PC-3 (cell line): Measurements from ENCODE around the gene STARD10. TPM values are rescaled to one million over a fixed set of nuclear protein-coding genes. Genes with fewer than 3 reads are reported as not detected.

Source experiments
- ATAC-seq: fragments of 200-7000 bp; cut with Tn5 transposase; 2 replicates; pipeline ENCODE4 v1.9.1; 2020; ENCODE audit warnings: mild to moderate bottlenecking, moderate library complexity
- BruUV-seq: library from RNA; stranded (reverse); fragments of 400-500 nt; replicated peaks from 2 replicates; lab custom pipeline; 2021; lab: Mats Ljungman, UMichigan
- CTCF ChIA-PET: fragments of 300-600 bp; sonication (Branson Sonifier 250); formaldehyde crosslinking; loops from one replicate; lab custom pipeline; 2022; ENCODE audit warnings: antibody characterized with exemption; lab: Charles Lee
- POLR2A ChIA-PET: fragments of 300-600 bp; sonication (Branson Sonifier 250); formaldehyde crosslinking; loops from one replicate; lab custom pipeline; 2022; ENCODE audit warnings: antibody characterized with exemption; ENCODE audit not compliant: unreplicated experiment; lab: Charles Lee
- DNase-seq: peaks from one replicate; pipeline ENCODE4 v3.0.0-alpha.2; 2015
- H2AFZ ChIP-seq: fragments of 300-600 bp; sonication (generic); 2 replicates; pipeline ENCODE4 v1.6.0; 2016; ENCODE audit warnings: antibody characterized with exemption, low read length
- H3F3A ChIP-seq: fragments of 300-600 bp; sonication (generic); one replicate; pipeline ENCODE4 v1.6.0; 2017; ENCODE audit warnings: antibody characterized with exemption, low read length, control low read depth, mild to moderate bottlenecking; ENCODE audit not compliant: unreplicated experiment
- H3K27ac ChIP-seq: fragments of 300-600 bp; sonication (generic); 2 replicates; pipeline ENCODE4 v1.5.1; 2016; ENCODE audit warnings: mild to moderate bottlenecking, low read length
- H3K27me3 ChIP-seq: fragments of 300-600 bp; sonication (generic); 2 replicates; pipeline ENCODE4 v1.6.1; 2016; ENCODE audit warnings: low read length, mixed read lengths
- H3K36me3 ChIP-seq: fragments of 300-600 bp; sonication (generic); 2 replicates; pipeline ENCODE4 v1.6.1; 2016; ENCODE audit warnings: low read depth, mixed run types, low read length, mixed read lengths
- H3K4me1 ChIP-seq: fragments of 300-600 bp; sonication (generic); 2 replicates; pipeline ENCODE4 v1.5.1; 2016; ENCODE audit warnings: low read length; ENCODE audit not compliant: insufficient read depth
- H3K4me2 ChIP-seq: fragments of 300-600 bp; sonication (generic); 2 replicates; pipeline ENCODE4 v1.6.0; 2016; ENCODE audit warnings: low read length
- H3K4me3 ChIP-seq: fragments of 300-600 bp; sonication (generic); 2 replicates; pipeline ENCODE4 v1.5.1; 2016; ENCODE audit warnings: mild to moderate bottlenecking, low read length, mixed read lengths
- H3K79me2 ChIP-seq: fragments of 300-600 bp; sonication (generic); 2 replicates; pipeline ENCODE4 v1.6.1; 2017; ENCODE audit warnings: low read length, mixed read lengths
- H3K9ac ChIP-seq: fragments of 300-600 bp; sonication (generic); 2 replicates; pipeline ENCODE4 v1.6.0; 2016; ENCODE audit warnings: mild to moderate bottlenecking, low read length
- H3K9me2 ChIP-seq: fragments of 300-600 bp; sonication (generic); replicated peaks from 2 replicates; pipeline ENCODE4 v1.6.1; 2016; ENCODE audit warnings: mixed run types, low read length, mixed read lengths
- H3K9me3 ChIP-seq: fragments of 300-600 bp; sonication (generic); 2 replicates; pipeline ENCODE4 v1.6.1; 2016; ENCODE audit warnings: low read length, mixed read lengths
- H4K20me1 ChIP-seq: fragments of 300-600 bp; sonication (generic); 2 replicates; pipeline ENCODE4 v1.6.1; 2016; ENCODE audit warnings: low read length, mixed read lengths
- EZH2 ChIP-seq: fragments of 300-600 bp; sonication (generic); IDR thresholded peaks from one replicate; pipeline ENCODE4 v1.6.1; 2017; ENCODE audit warnings: antibody characterized with exemption, mild to moderate bottlenecking, low read length; ENCODE audit not compliant: unreplicated experiment
- EZH2phosphoT487 ChIP-seq: fragments of 300-600 bp; sonication (generic); IDR thresholded peaks from 2 replicates; pipeline ENCODE4 v1.6.1; 2018; ENCODE audit warnings: mild to moderate bottlenecking, antibody characterized with exemption, low read length, borderline replicate concordance
- intact Hi-C: fragments of 100-400 bp; cut with micrococcal nuclease; formaldehyde crosslinking; loops from 2 replicates; pipeline ENCODE4 v1.9.0; 2023
- total RNA-seq: library from RNA; depleted of rRNA; stranded (reverse); fragments of >200 nt; gene quantifications from 2 replicates; pipeline ENCODE4 v1.2.3, GENCODE V29; 2014
- TF ChIP-seq, protein P1 (sequence below): fragments of 300-600 bp; sonication (generic); conservative IDR thresholded peaks from 2 replicates; pipeline ENCODE4 v1.5.1; 2017; ENCODE audit warnings: antibody characterized with exemption, low read depth, mild to moderate bottlenecking, low read length

STARD10 gene
- total RNA-seq, 1 experiment from 2014 or later = 284 TPM

DNA sequence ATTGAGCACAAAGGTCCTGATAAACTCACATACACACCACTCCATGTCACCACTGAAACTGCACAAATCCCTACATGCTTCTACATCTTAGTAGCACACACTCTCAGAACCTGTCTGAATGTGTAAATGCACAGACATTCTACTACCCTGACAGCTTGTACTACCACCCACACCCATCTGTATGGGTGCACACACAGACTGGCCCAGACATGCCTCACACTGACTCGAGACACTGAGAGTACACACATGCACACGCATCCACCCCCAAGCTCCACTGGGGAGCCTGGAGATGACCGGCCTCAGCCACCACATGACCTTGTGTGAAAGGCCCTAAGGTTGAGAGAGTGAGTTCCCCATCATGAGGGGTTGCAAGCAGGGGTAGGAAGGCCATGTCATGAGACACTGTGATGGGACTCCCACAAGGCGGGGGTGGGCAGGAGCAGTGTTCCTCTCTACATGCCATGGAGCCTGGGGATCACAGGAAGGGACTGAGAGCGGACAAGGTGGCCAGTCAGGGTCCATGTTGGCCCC lies 69.8 kb downstream of the STARD10 start:
- ATAC-seq = no peak
- ChIA-PET CTCF (no interaction called here), POLR2A (no interaction called here)
- Histone ChIP-seq H4K20me1 (no peaks in the 10 kb centered on the region), H2AFZ (no peak overlapping the region), H3K9me3 (no peaks in the 10 kb centered on the region), H3K4me3 (no peak overlapping the region), H3K79me2 (peaks cover 51% of the 10 kb centered on the region), H3K4me2 (no peak overlapping the region), H3K9me2 (no peaks in the 10 kb centered on the region), H3K9ac (no peak overlapping the region), H3K27me3 (no peaks in the 10 kb centered on the region), H3K4me1 (peaks cover 22% of the 10 kb centered on the region), H3F3A (no peaks in the 10 kb centered on the region), H3K27ac (no peak overlapping the region), H3K36me3 (no peaks in the 10 kb centered on the region; the same call in 1 of the 2 replicates)
- TF ChIP-seq EZH2 (no peak), EZH2phosphoT487 (no peak)
- TF ChIP-seq, protein P1, sequence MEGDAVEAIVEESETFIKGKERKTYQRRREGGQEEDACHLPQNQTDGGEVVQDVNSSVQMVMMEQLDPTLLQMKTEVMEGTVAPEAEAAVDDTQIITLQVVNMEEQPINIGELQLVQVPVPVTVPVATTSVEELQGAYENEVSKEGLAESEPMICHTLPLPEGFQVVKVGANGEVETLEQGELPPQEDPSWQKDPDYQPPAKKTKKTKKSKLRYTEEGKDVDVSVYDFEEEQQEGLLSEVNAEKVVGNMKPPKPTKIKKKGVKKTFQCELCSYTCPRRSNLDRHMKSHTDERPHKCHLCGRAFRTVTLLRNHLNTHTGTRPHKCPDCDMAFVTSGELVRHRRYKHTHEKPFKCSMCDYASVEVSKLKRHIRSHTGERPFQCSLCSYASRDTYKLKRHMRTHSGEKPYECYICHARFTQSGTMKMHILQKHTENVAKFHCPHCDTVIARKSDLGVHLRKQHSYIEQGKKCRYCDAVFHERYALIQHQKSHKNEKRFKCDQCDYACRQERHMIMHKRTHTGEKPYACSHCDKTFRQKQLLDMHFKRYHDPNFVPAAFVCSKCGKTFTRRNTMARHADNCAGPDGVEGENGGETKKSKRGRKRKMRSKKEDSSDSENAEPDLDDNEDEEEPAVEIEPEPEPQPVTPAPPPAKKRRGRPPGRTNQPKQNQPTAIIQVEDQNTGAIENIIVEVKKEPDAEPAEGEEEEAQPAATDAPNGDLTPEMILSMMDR = no peak
- BruUV-seq = no TSS peak
- intact Hi-C loops = loop anchor here (2.0 to 10.0 kb wide), 2 partner anchors 121 to 455 kb away; no protein-coding TSS in a partner anchor
- no peak for DNase-seq

DNA sequence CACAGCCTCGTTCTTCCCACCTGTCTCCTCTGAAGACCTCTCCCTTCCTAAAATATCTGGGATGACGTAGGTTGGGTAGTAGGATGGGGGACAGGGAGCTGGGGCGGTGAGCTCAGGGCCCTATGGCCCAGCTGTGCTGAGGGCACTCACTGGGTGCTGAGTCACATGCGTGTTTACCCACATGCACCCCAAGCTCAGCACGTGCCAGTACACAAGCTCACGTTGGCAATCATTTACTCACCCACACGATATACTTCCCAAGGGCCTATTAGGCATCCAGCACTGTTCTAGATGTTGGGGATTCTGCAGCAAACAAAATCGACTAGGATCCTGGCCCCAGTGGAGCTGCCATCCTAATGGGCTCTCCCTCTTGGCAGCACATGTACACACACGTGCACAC lies 70.3 kb downstream of the STARD10 start:
- H2AFZ ChIP-seq = no peak overlapping the region
- H3K27ac ChIP-seq = no peak overlapping the region
- no peaks in the 10 kb centered on the region for H3F3A ChIP-seq
- H4K20me1 ChIP-seq = no peaks in the 10 kb centered on the region
- no peak overlapping the region for H3K4me3 ChIP-seq
- H3K36me3 ChIP-seq = no peaks in the 10 kb centered on the region; the same call in 1 of the 2 replicates
- peaks cover 22% of the 10 kb centered on the region for H3K4me1 ChIP-seq
- ChIA-PET POLR2A (no interaction called here), CTCF (no interaction called here)
- H3K27me3 ChIP-seq = no peaks in the 10 kb centered on the region
- H3K9ac ChIP-seq = no peak overlapping the region
- no peaks in the 10 kb centered on the region for H3K9me3 ChIP-seq
- BruUV-seq = no TSS peak
- H3K9me2 ChIP-seq = no peaks in the 10 kb centered on the region
- intact Hi-C loops = loop anchor here (10.0 kb wide), 1 partner anchor 121 kb away; no protein-coding TSS in a partner anchor
- TF ChIP-seq, protein P1 = no peak
- TF ChIP-seq EZH2phosphoT487 = no peak
- no peak for TF ChIP-seq EZH2
- ATAC-seq (no peak), DNase-seq (no peak)
- H3K4me2 ChIP-seq = no peak overlapping the region
- H3K79me2 ChIP-seq = peaks cover 57% of the 10 kb centered on the region
